Smooth muscle cell (in vitro differentiated cells): ENCODE measurements around the gene PRLR. TPM values are rescaled to one million over a fixed set of nuclear protein-coding genes. Genes with fewer than 3 reads are reported as not detected.

Source experiments
- DNase-seq: peaks from one replicate; lab custom pipeline; 2025; ENCODE audit not compliant: unreplicated experiment; lab: John Stamatoyannopoulos, UW
- H2AFZ ChIP-seq: fragments of 200-600 bp; sonication (generic); 2 replicates; pipeline ENCODE4 v1.6.0; 2016; ENCODE audit warnings: antibody characterized with exemption, low read depth, mild to moderate bottlenecking
- H3F3A ChIP-seq: fragments of 200-600 bp; sonication (generic); 2 replicates; pipeline ENCODE4 v1.6.0; 2017; ENCODE audit warnings: antibody characterized with exemption, low read depth
- H3K27ac ChIP-seq: fragments of 200-600 bp; sonication (generic); 2 replicates; pipeline ENCODE4 v1.5.1; 2016; ENCODE audit warnings: low read depth, mild to moderate bottlenecking
- H3K27me3 ChIP-seq: fragments of 200-600 bp; sonication (generic); 2 replicates; pipeline ENCODE4 v1.6.1; 2016; ENCODE audit warnings: low read depth, mild to moderate bottlenecking
- H3K36me3 ChIP-seq: fragments of 200-600 bp; sonication (generic); 2 replicates; pipeline ENCODE4 v1.5.1; 2016; ENCODE audit warnings: low read depth
- H3K4me1 ChIP-seq: fragments of 200-600 bp; sonication (generic); 2 replicates; pipeline ENCODE4 v1.5.1; 2016; ENCODE audit warnings: low read depth
- H3K4me2 ChIP-seq: fragments of 200-600 bp; sonication (generic); 2 replicates; pipeline ENCODE4 v1.6.0; 2016; ENCODE audit warnings: mild to moderate bottlenecking
- H3K4me3 ChIP-seq: fragments of 200-600 bp; sonication (generic); 2 replicates; pipeline ENCODE4 v1.5.1; 2016; ENCODE audit warnings: mild to moderate bottlenecking
- H3K79me2 ChIP-seq: fragments of 200-600 bp; sonication (generic); 2 replicates; pipeline ENCODE4 v1.6.0; 2016; ENCODE audit warnings: low read depth, mild to moderate bottlenecking
- H3K9ac ChIP-seq: fragments of 200-600 bp; sonication (generic); 2 replicates; pipeline ENCODE4 v1.6.0; 2016; ENCODE audit warnings: low read depth
- H3K9me3 ChIP-seq: fragments of 200-600 bp; sonication (generic); replicated peaks from 2 replicates; pipeline ENCODE4 v1.5.1; 2016; ENCODE audit warnings: low read depth
- H4K20me1 ChIP-seq: fragments of 200-600 bp; sonication (generic); 2 replicates; pipeline ENCODE4 v1.6.0; 2016; ENCODE audit warnings: low read depth
- WGBS: methylation state at CpG from one replicate; pipeline ENCODE4 v1.1.7; 2016; ENCODE audit warnings: low lambda C conversion rate; 5-methylcytosine and 5-hydroxymethylcytosine counted together
- polyA plus RNA-seq: library from polyadenylated mRNA; unstranded; fragments of >200 nt; fragmentation: Nextera tagmentation; extraction: Ambion mirVana; gene quantifications from 2 replicates; pipeline ENCODE4 v1.2.1, GENCODE V29; 2016
- total RNA-seq: library from RNA; depleted of rRNA; stranded (reverse); fragments of >200 nt; gene quantifications from 2 replicates; pipeline ENCODE4 v1.2.3, GENCODE V29; 2014
- TF ChIP-seq, protein P1 (sequence below): fragments of 200-600 bp; sonication (generic); IDR thresholded peaks from 2 replicates; pipeline ENCODE4 v1.5.1; 2017; ENCODE audit warnings: borderline replicate concordance, mild to moderate bottlenecking, antibody characterized with exemption; ENCODE audit not compliant: insufficient read depth, poor library complexity, severe bottlenecking

Gene PRLR
- total and polyA plus RNA-seq, 2 experiments from 2014 or later: 2.3 to 47.4 TPM

GRCh38 chr5:35087991-35088390, 142.3 kb downstream of the PRLR start:
- Histone ChIP-seq H3K4me2 (no peak overlapping the region), H3K4me3 (no peak overlapping the region), H3K27me3 (no peaks in the 10 kb centered on the region), H3F3A (no peaks in the 10 kb centered on the region), H3K79me2 (no peaks in the 10 kb centered on the region), H3K27ac (no peak overlapping the region), H3K4me1 (peaks cover 4% of the 10 kb centered on the region), H4K20me1 (no peaks in the 10 kb centered on the region), H3K9me3 (no peaks in the 10 kb centered on the region), H3K9ac (no peak overlapping the region), H2AFZ (no peak overlapping the region), H3K36me3 (no peaks in the 10 kb centered on the region)
- TF ChIP-seq, protein P1, sequence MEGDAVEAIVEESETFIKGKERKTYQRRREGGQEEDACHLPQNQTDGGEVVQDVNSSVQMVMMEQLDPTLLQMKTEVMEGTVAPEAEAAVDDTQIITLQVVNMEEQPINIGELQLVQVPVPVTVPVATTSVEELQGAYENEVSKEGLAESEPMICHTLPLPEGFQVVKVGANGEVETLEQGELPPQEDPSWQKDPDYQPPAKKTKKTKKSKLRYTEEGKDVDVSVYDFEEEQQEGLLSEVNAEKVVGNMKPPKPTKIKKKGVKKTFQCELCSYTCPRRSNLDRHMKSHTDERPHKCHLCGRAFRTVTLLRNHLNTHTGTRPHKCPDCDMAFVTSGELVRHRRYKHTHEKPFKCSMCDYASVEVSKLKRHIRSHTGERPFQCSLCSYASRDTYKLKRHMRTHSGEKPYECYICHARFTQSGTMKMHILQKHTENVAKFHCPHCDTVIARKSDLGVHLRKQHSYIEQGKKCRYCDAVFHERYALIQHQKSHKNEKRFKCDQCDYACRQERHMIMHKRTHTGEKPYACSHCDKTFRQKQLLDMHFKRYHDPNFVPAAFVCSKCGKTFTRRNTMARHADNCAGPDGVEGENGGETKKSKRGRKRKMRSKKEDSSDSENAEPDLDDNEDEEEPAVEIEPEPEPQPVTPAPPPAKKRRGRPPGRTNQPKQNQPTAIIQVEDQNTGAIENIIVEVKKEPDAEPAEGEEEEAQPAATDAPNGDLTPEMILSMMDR: no peak
- 56% methylated on average over 3 of the region's 3 CpGs for WGBS
- no peak for DNase-seq

DNA sequence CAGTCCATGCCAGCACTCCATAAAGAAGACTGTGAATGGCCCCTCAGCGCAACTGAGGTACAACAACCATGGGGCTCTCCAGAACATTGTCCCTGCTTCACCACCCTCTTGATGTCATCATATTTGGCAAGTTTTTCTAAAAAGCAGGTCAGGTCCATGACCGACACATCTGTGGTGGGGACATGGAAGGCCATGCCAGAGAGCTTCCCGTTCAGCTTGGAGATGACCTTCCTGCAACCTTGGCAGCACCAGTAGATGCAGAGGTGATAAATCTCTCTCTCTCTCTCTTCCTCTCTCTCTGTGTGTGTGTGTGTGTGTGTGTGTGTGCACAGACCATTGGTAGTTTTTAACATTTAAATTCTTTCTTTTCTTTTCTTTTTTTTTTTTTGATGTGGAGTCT, 147.1 kb downstream of the PRLR start:
- WGBS: 93% methylated on average over 3 of the region's 3 CpGs
- H3K4me2 ChIP-seq: no peak overlapping the region
- H4K20me1 ChIP-seq: no peaks in the 10 kb centered on the region
- H3K4me3 ChIP-seq: no peak overlapping the region
- no peak overlapping the region for H2AFZ ChIP-seq
- H3K36me3 ChIP-seq: no peaks in the 10 kb centered on the region
- H3F3A ChIP-seq: no peaks in the 10 kb centered on the region
- H3K79me2 ChIP-seq: no peaks in the 10 kb centered on the region
- no peaks in the 10 kb centered on the region for H3K27me3 ChIP-seq
- no peak overlapping the region for H3K27ac ChIP-seq
- TF ChIP-seq, protein P1: no peak
- no peaks in the 10 kb centered on the region for H3K4me1 ChIP-seq
- DNase-seq: no peak
- H3K9ac ChIP-seq: no peak overlapping the region
- no peaks in the 10 kb centered on the region for H3K9me3 ChIP-seq

DNA sequence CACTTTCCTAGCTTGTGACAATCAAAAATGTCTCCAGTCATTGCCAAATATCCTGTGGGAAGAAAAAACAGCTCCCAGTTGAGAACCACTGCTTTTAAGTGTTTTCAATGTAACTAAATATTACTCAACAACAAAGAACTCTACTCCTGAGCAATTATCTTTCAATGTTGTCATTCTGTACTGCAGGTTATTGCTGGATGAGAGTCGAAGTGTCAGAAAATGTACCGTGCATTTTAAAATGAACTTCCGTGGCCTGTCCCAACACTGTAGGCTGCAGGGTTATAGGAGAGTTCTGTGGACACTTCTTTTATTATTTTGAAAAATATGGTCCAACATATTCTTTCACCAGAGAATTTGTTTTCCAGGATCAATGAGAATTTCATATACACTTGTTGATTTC, 147.8 kb downstream of the PRLR start:
- no peaks in the 10 kb centered on the region for H3F3A ChIP-seq
- TF ChIP-seq, protein P1: no peak
- no peaks in the 10 kb centered on the region for H3K79me2 ChIP-seq
- no peaks in the 10 kb centered on the region for H3K27me3 ChIP-seq
- no peak for DNase-seq
- H2AFZ ChIP-seq: no peak overlapping the region
- H3K4me1 ChIP-seq: no peaks in the 10 kb centered on the region
- WGBS: 92% methylated on average over 3 of the region's 3 CpGs
- no peaks in the 10 kb centered on the region for H3K9me3 ChIP-seq
- H3K27ac ChIP-seq: no peak overlapping the region
- no peak overlapping the region for H3K4me2 ChIP-seq
- no peaks in the 10 kb centered on the region for H4K20me1 ChIP-seq
- no peaks in the 10 kb centered on the region for H3K36me3 ChIP-seq
- no peak overlapping the region for H3K4me3 ChIP-seq
- H3K9ac ChIP-seq: no peak overlapping the region

GRCh38 chr5:35081134-35081533, 149.2 kb downstream of the PRLR start:
- TF ChIP-seq, protein P1: no peak
- DNase-seq: no peak
- H3K79me2 ChIP-seq: no peaks in the 10 kb centered on the region
- H4K20me1 ChIP-seq: no peaks in the 10 kb centered on the region
- no peak overlapping the region for H3K4me3 ChIP-seq
- H3F3A ChIP-seq: no peaks in the 10 kb centered on the region
- H3K9ac ChIP-seq: no peak overlapping the region
- H3K27ac ChIP-seq: no peak overlapping the region
- 93% methylated on average over 6 of the region's 6 CpGs for WGBS
- H3K27me3 ChIP-seq: no peaks in the 10 kb centered on the region
- no peaks in the 10 kb centered on the region for H3K9me3 ChIP-seq
- H3K4me1 ChIP-seq: no peaks in the 10 kb centered on the region
- no peaks in the 10 kb centered on the region for H3K36me3 ChIP-seq
- H3K4me2 ChIP-seq: no peak overlapping the region
- H2AFZ ChIP-seq: no peak overlapping the region
